Spleen (tissue), 11 donors: Measurements from ENCODE around the gene FBXO21. TPM values are rescaled to one million over a fixed set of nuclear protein-coding genes. Genes with fewer than 3 reads are reported as not detected.
A peak's percentile ranks its signal among the peaks of the same experiment; 100 is the strongest.
"Not testable (repeated sequence)": the region's sequence is repeated elsewhere in the genome, so short reads cannot be mapped to it uniquely, and the experiment has no call there.

ENCODE experiments used
- DNase-seq: peaks from one replicate; pipeline ENCODE4 v3.0.0-alpha.2; 2020
- H3K27ac ChIP-seq, 8 donors: fragments of 200-600 bp; sonication (generic) in 7 of 8; 1 replicate in 4 of 8; 2 replicates in 4 of 8; pipeline versions ENCODE4 v1.5.0 to v1.8.0; 2016 to 2021; ENCODE audit warnings: inconsistent platforms in 4 of 8, mild to moderate bottlenecking in 4 of 8, moderate library complexity in 1 of 8
- H3K27me3 ChIP-seq, 7 donors: fragments of 200-600 bp; sonication (generic) in 6 of 7; replicated peaks in 1 of 7; 1 replicate in 4 of 7; 2 replicates in 3 of 7; pipeline versions ENCODE4 v1.5.0 to v1.8.0; 2016 to 2021; ENCODE audit warnings: inconsistent platforms in 3 of 7, mild to moderate bottlenecking in 1 of 7
- H3K36me3 ChIP-seq, 6 donors: fragments of 200-600 bp; sonication (generic) in 5 of 6; 1 replicate in 4 of 6; 2 replicates in 2 of 6; pipeline versions ENCODE4 v1.5.0 to v1.8.0; 2016 to 2021; ENCODE audit warnings: inconsistent platforms in 2 of 6
- H3K4me1 ChIP-seq, 6 donors: fragments of 200-600 bp; sonication (generic) in 5 of 6; 1 replicate in 3 of 6; 2 replicates in 3 of 6; pipeline versions ENCODE4 v1.5.0 to v1.8.0; 2016 to 2021; ENCODE audit warnings: inconsistent platforms in 3 of 6
- H3K4me3 ChIP-seq, 8 donors: fragments of 200-600 bp; sonication (generic) in 7 of 8; 1 replicate in 4 of 8; 2 replicates in 4 of 8; pipeline versions ENCODE4 v1.5.0 to v1.8.0; 2016 to 2021; ENCODE audit warnings: inconsistent platforms in 4 of 8, mild to moderate bottlenecking in 4 of 8, moderate library complexity in 2 of 8
- H3K9me3 ChIP-seq, 8 donors: fragments of 200-600 bp; sonication (generic) in 7 of 8; 1 replicate in 4 of 8; 2 replicates in 4 of 8; pipeline versions ENCODE4 v1.5.0 to v1.8.0; 2016 to 2021; ENCODE audit warnings: inconsistent platforms in 4 of 8
- POLR2A ChIP-seq, 3 donors: fragments of 450-650 bp; IDR thresholded peaks; one replicate each; pipeline ENCODE4 v1.5.1; 2017; ENCODE audit warnings: antibody characterized with exemption in 3 of 3, mild to moderate bottlenecking in 1 of 3
- POLR2AphosphoS5 ChIP-seq, 3 donors: sonication (generic); formaldehyde crosslinking; IDR thresholded peaks; one replicate each; pipeline ENCODE4 v1.5.1; 2017; ENCODE audit warnings: antibody characterized with exemption in 3 of 3
- WGBS, 5 donors: extraction: QIAGEN DNeasy Blood & Tissue Kit in 3 of 5; methylation state at CpG; one replicate each; pipeline versions ENCODE4 v1.1.5 to v1.1.7; 2013 to 2018; 5-methylcytosine and 5-hydroxymethylcytosine counted together
- intact Hi-C: fragments of 100-400 bp; cut with DNase I; formaldehyde crosslinking; loops from one replicate; pipeline ENCODE4 v1.15.0; 2023; ENCODE audit warnings: low total_unique reads
- polyA plus RNA-seq, 3 donors: library from polyadenylated mRNA; stranded (reverse); fragments of 200-250 nt; gene quantifications; one replicate each; pipeline ENCODE4 v1.2.1, GENCODE V29; 2013
- total RNA-seq, 7 donors: library from RNA; depleted of rRNA in 3 of 7; stranded (reverse); fragments of >200 nt in 3 of 7; fragmentation: NEBNext Ultra II Directional in 4 of 7; extraction: Animal tissue kit (Norgen Biotek cat#: 25700) in 4 of 7; gene quantifications; one replicate each; pipeline versions ENCODE4 v1.1.0 to v1.2.1, GENCODE V29; 2016 to 2021
- TF ChIP-seq, protein P1 (sequence below), 11 experiments: fragments of 200-600 bp in 7 of 11; fragments of 450-650 bp in 4 of 11; sonication (generic) in 4 of 11; IDR thresholded peaks in 8 of 11; conservative IDR thresholded peaks in 3 of 11; 1 replicate in 7 of 11; 2 replicates in 4 of 11; pipeline versions ENCODE4 v1.4.0 to v1.8.0; 2016 to 2021; ENCODE audit warnings: antibody characterized with exemption in 11 of 11, inconsistent platforms in 4 of 11, mild to moderate bottlenecking in 1 of 11
- donor health status: healthy with polysubstance abuse.
- donor health status: DM: no; HTN: no; CAD: no; lungs with moderate emphysema.
- donor health status: DM: no; HTN: no; CAD: no.
- donor health status: Bipolar disorder and iron deficiency.
- donor health status: healthy.
- donor health status: DM: no; HTN: no; CAD: no.
- donor health status: DM: yes; HTN: yes; CAD: no.

The FBXO21 gene
- total and polyA plus RNA-seq, 10 donors: 6.3 to 130 (median 39.2) TPM

DNA sequence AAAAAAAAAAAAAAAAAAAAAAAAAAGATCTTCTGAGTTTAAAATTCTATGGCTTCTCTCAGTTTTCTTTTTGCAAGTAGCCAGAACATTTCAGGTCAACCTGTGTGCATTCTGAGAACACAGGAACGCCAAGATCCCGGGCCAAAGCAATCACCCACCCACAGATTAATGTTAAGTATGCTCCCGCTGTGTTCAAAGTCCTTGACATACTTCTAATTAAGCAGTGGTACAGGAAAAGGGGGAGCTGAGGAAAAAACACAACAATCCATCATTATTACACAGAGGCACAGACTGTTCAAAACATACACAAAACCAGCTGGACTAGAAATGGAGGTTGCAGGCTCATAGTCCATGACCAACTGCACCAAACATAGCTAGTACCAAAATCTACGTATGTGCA, 2.8 kb downstream of the FBXO21 start:
- Histone ChIP-seq H3K27ac (peak overlapping the region in 2 of 8 donors; percentile 0 to 86), H3K4me1 (peaks cover 3 to 55% (median 29%) of the 10 kb centered on the region in 6 donors), H3K4me3 (no peak overlapping the region), H3K36me3 (peaks cover 0 to 56% (median 42%) of the 10 kb centered on the region in 6 donors), H3K27me3 (no peaks in the 10 kb centered on the region), H3K9me3 (no peaks in the 10 kb centered on the region)
- DNase-seq: no peak
- intact Hi-C loops: no loop called here
- 57 to 89% (median 72%) methylated on average over 4 of the region's 4 CpGs for WGBS, 5 donors
- TF ChIP-seq POLR2A (IDR thresholded peaks at IDR 0.05): no peak
- TF ChIP-seq, protein P1, sequence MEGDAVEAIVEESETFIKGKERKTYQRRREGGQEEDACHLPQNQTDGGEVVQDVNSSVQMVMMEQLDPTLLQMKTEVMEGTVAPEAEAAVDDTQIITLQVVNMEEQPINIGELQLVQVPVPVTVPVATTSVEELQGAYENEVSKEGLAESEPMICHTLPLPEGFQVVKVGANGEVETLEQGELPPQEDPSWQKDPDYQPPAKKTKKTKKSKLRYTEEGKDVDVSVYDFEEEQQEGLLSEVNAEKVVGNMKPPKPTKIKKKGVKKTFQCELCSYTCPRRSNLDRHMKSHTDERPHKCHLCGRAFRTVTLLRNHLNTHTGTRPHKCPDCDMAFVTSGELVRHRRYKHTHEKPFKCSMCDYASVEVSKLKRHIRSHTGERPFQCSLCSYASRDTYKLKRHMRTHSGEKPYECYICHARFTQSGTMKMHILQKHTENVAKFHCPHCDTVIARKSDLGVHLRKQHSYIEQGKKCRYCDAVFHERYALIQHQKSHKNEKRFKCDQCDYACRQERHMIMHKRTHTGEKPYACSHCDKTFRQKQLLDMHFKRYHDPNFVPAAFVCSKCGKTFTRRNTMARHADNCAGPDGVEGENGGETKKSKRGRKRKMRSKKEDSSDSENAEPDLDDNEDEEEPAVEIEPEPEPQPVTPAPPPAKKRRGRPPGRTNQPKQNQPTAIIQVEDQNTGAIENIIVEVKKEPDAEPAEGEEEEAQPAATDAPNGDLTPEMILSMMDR (IDR thresholded peaks at IDR 0.05 in 8 of 11, conservative IDR thresholded peaks at IDR 0.05 in 3 of 11): no peak
- TF ChIP-seq POLR2AphosphoS5 (IDR thresholded peaks at IDR 0.05): no peak

DNA sequence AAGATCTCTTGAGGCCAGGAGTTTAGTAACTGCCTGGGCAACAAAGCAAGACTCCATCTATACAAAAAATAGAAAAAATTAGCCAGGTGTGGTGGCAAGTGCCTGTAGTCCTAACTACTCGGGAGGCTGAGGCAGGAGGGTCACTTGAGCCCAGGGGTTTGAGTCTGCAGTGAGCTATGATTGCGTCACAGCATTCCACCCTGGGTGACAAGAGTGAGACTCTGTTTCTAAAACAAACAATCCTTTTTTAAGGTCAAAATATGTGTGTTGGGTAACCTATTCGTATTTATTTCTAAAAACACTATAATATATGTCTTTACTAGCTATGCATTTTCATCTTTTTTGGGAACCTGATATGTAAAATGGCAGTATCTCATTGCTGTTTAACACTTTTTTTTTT, 7.4 kb downstream of the FBXO21 start:
- Histone ChIP-seq H3K9me3 (peaks cover 0 to 15% (median 5%) of the 10 kb centered on the region in 8 donors), H3K36me3 (peaks cover 0 to 100% (median 80%) of the 10 kb centered on the region in 6 donors), H3K27me3 (no peaks in the 10 kb centered on the region), H3K4me3 (no peak overlapping the region), H3K4me1 (peaks cover 0 to 32% (median 7%) of the 10 kb centered on the region in 6 donors), H3K27ac (no peak overlapping the region)
- intact Hi-C loops: no loop called here
- no peak for TF ChIP-seq POLR2A (IDR thresholded peaks at IDR 0.05)
- TF ChIP-seq POLR2AphosphoS5 (IDR thresholded peaks at IDR 0.05): no peak
- TF ChIP-seq, protein P1 (IDR thresholded peaks at IDR 0.05 in 8 of 11, conservative IDR thresholded peaks at IDR 0.05 in 3 of 11): no peak
- 93 to 100% (median 99%) methylated on average over 3 of the region's 3 CpGs for WGBS, 5 donors
- DNase-seq: no peak

DNA sequence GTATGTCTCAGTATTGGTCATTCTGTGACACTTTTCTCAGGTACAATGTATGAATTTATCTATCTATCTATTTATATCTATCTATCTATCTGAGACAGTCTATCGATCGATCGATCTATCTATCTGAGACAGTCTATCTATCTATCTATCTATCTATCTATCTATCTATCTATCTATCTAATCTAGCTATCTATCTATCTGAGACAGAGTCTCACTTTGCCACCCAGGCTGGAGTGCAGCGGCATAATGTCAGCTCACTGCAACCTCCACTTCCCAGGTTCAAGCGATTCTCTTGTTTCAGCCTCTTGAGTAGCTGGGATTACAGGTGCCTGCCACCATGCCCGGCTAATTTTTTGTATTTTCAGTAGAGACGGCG, 8.8 kb downstream of the FBXO21 start:
- H3K27me3 ChIP-seq, H3K27ac ChIP-seq, DNase-seq, H3K4me3 ChIP-seq, intact Hi-C loops: not testable (repeated sequence)
- Histone ChIP-seq H3K4me1 (peaks cover 0 to 19% (median 0%) of the 10 kb centered on the region in 6 donors), H3K9me3 (peaks cover 0 to 15% (median 5%) of the 10 kb centered on the region in 8 donors), H3K36me3 (peaks cover 0 to 100% (median 87%) of the 10 kb centered on the region in 6 donors)
- 87 to 98% (median 92%) methylated on average over 8 of the region's 8 CpGs for WGBS, 5 donors

DNA sequence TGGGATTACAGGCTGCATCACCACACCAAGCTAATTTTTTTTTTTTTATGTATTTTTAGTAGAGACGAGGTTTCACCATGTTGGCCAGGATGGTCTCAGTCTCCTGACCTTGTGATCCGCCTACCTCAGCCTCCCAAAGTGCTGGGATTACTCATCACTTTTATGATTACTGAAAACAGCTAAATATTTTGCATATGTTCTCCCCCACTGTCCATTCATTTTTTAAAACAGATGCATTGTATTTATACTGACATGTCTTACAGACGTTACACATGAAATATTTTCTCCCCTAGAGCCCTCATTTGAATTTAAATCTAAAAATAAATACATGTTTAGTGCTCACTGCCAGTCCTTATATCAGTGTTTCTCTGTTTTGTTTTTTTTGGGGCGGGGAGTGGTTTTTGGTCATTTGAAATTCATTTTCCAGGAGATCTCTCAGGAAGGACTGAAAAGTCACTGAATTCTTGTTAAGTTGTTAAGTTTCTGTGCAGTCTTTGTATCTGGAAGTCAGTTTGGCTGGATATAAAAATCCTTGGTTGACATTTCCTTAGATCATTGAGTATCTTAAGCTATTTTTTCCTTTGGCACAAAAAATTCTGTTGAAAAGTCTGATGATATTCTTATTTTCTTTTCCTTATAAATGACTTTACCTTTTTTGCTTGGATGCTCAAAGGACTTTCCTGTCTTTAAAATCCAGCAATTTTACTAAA, 9.4 kb downstream of the FBXO21 start:
- H3K27me3 ChIP-seq: no peaks in the 10 kb centered on the region
- TF ChIP-seq, protein P1 (IDR thresholded peaks at IDR 0.05 in 8 of 11, conservative IDR thresholded peaks at IDR 0.05 in 3 of 11): no peak
- no peak for TF ChIP-seq POLR2A (IDR thresholded peaks at IDR 0.05)
- TF ChIP-seq POLR2AphosphoS5 (IDR thresholded peaks at IDR 0.05): no peak
- 63 to 87% (median 80%) methylated on average over 4 of the region's 4 CpGs for WGBS, 5 donors
- H3K36me3 ChIP-seq: peaks cover 0 to 100% (median 87%) of the 10 kb centered on the region in 6 donors
- H3K27ac ChIP-seq: no peak overlapping the region
- DNase-seq: no peak
- H3K4me1 ChIP-seq: peaks cover 0 to 15% (median 0%) of the 10 kb centered on the region in 6 donors
- intact Hi-C loops: no loop called here
- H3K4me3 ChIP-seq: no peak overlapping the region
- H3K9me3 ChIP-seq: peaks cover 0 to 15% (median 5%) of the 10 kb centered on the region in 8 donors
